ENCODE results near the gene GABBR2.

GABBR2 gene

GRCh38 chr9:98442541-98442940 is 266.2 kb downstream of the GABBR2 start:
- DNase-seq (no peak), ATAC-seq (no peak)
- Mint-ChIP-seq H3K4me3 (no peak overlapping the region), H3K4me1 (no peaks in the 10 kb centered on the region), H3K27me3 (peaks cover 3% of the 10 kb centered on the region), H3K27ac (no peak overlapping the region), H3K9me3 (no peaks in the 10 kb centered on the region), H3K36me3 (ENCODE audit: low read depth) (no peaks in the 10 kb centered on the region)

GRCh38 chr9:98442114-98442513 is 266.6 kb downstream of the GABBR2 start:
- Mint-ChIP-seq H3K27me3 (peaks cover 3% of the 10 kb centered on the region), H3K4me1 (no peaks in the 10 kb centered on the region), H3K27ac (no peak overlapping the region), H3K9me3 (no peaks in the 10 kb centered on the region), H3K36me3 (ENCODE audit: low read depth) (no peaks in the 10 kb centered on the region), H3K4me3 (no peak overlapping the region)
- DNase-seq (no peak), ATAC-seq (no peak)

- no peak overlapping the region for H3K4me3 Mint-ChIP-seq
- no peaks in the 10 kb centered on the region for H3K27me3 Mint-ChIP-seq
- no peaks in the 10 kb centered on the region for H3K9me3 Mint-ChIP-seq
- H3K27ac Mint-ChIP-seq: no peak overlapping the region
- H3K4me1 Mint-ChIP-seq: no peaks in the 10 kb centered on the region
- ATAC-seq: no peak
- DNase-seq: no peak
- no peaks in the 10 kb centered on the region for H3K36me3 Mint-ChIP-seq (ENCODE audit: low read depth)
These were observed 270.1 kb downstream of the GABBR2 start for GRCh38 chr9:98438666-98439065.

- DNase-seq: no peak
- H3K9me3 Mint-ChIP-seq: no peaks in the 10 kb centered on the region
- no peaks in the 10 kb centered on the region for H3K4me1 Mint-ChIP-seq
- ATAC-seq: no peak
- H3K27me3 Mint-ChIP-seq: no peaks in the 10 kb centered on the region
- no peak overlapping the region for H3K4me3 Mint-ChIP-seq
- H3K36me3 Mint-ChIP-seq (ENCODE audit: low read depth): no peaks in the 10 kb centered on the region
- no peak overlapping the region for H3K27ac Mint-ChIP-seq
These were observed 271.2 kb downstream of the GABBR2 start for GRCh38 chr9:98437458-98438034.

GRCh38 chr9:98432960-98433359 is 275.8 kb downstream of the GABBR2 start:
- H3K9me3 Mint-ChIP-seq: no peaks in the 10 kb centered on the region
- H3K27me3 Mint-ChIP-seq: no peaks in the 10 kb centered on the region
- H3K4me1 Mint-ChIP-seq: no peaks in the 10 kb centered on the region
- DNase-seq (no peak), ATAC-seq (no peak)
- H3K27ac Mint-ChIP-seq: no peak overlapping the region
- no peaks in the 10 kb centered on the region for H3K36me3 Mint-ChIP-seq (ENCODE audit: low read depth)
- H3K4me3 Mint-ChIP-seq: no peak overlapping the region

- H3K27ac Mint-ChIP-seq: no peak overlapping the region
- no peaks in the 10 kb centered on the region for H3K9me3 Mint-ChIP-seq
- ATAC-seq: no peak
- no peak overlapping the region for H3K4me3 Mint-ChIP-seq
- no peak for DNase-seq
- H3K36me3 Mint-ChIP-seq (ENCODE audit: low read depth): no peaks in the 10 kb centered on the region
- no peaks in the 10 kb centered on the region for H3K4me1 Mint-ChIP-seq
- H3K27me3 Mint-ChIP-seq: no peaks in the 10 kb centered on the region
These were observed 276.6 kb downstream of the GABBR2 start for GRCh38 chr9:98432134-98432533.

- Mint-ChIP-seq H3K36me3 (ENCODE audit: low read depth) (no peaks in the 10 kb centered on the region), H3K4me3 (no peak overlapping the region), H3K9me3 (no peaks in the 10 kb centered on the region), H3K27me3 (no peaks in the 10 kb centered on the region), H3K27ac (no peak overlapping the region), H3K4me1 (no peaks in the 10 kb centered on the region)
- ATAC-seq (no peak), DNase-seq (no peak)
These were observed 278.0 kb downstream of the GABBR2 start for GRCh38 chr9:98430535-98431292.

- H3K36me3 Mint-ChIP-seq (ENCODE audit: low read depth): no peaks in the 10 kb centered on the region
These were observed 279.1 kb downstream of the GABBR2 start for GRCh38 chr9:98429613-98430012.

GRCh38 chr9:98428454-98428853 is 280.3 kb downstream of the GABBR2 start:
- Mint-ChIP-seq H3K4me3 (no peak overlapping the region), H3K9me3 (no peaks in the 10 kb centered on the region), H3K27ac (no peak overlapping the region), H3K4me1 (no peaks in the 10 kb centered on the region), H3K27me3 (no peaks in the 10 kb centered on the region), H3K36me3 (ENCODE audit: low read depth) (no peaks in the 10 kb centered on the region)
- DNase-seq: no peak
- ATAC-seq: no peak

More at GRCh38 chr9:98429613-98430012, 279.1 kb downstream of the GABBR2 start:
- DNase-seq (no peak), ATAC-seq (no peak)
- Mint-ChIP-seq H3K9me3 (no peaks in the 10 kb centered on the region), H3K4me1 (no peaks in the 10 kb centered on the region), H3K27ac (no peak overlapping the region), H3K4me3 (no peak overlapping the region), H3K27me3 (no peaks in the 10 kb centered on the region)

- H3K27me3 Mint-ChIP-seq: no peaks in the 10 kb centered on the region
- no peak overlapping the region for H3K27ac Mint-ChIP-seq
- no peaks in the 10 kb centered on the region for H3K36me3 Mint-ChIP-seq (ENCODE audit: low read depth)
- H3K4me3 Mint-ChIP-seq: no peak overlapping the region
- H3K4me1 Mint-ChIP-seq: no peaks in the 10 kb centered on the region
- no peak for ATAC-seq
- no peak for DNase-seq
- no peaks in the 10 kb centered on the region for H3K9me3 Mint-ChIP-seq
These were observed 281.2 kb downstream of the GABBR2 start for GRCh38 chr9:98427491-98427890.

- Mint-ChIP-seq H3K4me1 (no peaks in the 10 kb centered on the region), H3K9me3 (no peaks in the 10 kb centered on the region), H3K27ac (no peak overlapping the region), H3K4me3 (no peak overlapping the region), H3K27me3 (no peaks in the 10 kb centered on the region), H3K36me3 (ENCODE audit: low read depth) (no peaks in the 10 kb centered on the region)
- no peak for DNase-seq
- ATAC-seq: no peak
These were observed 283.7 kb downstream of the GABBR2 start for GRCh38 chr9:98425079-98425478.

GRCh38 chr9:98419260-98419603 is 289.5 kb downstream of the GABBR2 start:
- Mint-ChIP-seq H3K27ac (no peak overlapping the region), H3K27me3 (peaks cover 14% of the 10 kb centered on the region), H3K4me1 (no peaks in the 10 kb centered on the region), H3K4me3 (no peak overlapping the region), H3K9me3 (no peaks in the 10 kb centered on the region), H3K36me3 (ENCODE audit: low read depth) (no peaks in the 10 kb centered on the region)
- DNase-seq (no peak), ATAC-seq (no peak)

- Mint-ChIP-seq H3K36me3 (ENCODE audit: low read depth) (no peaks in the 10 kb centered on the region), H3K27me3 (peaks cover 17% of the 10 kb centered on the region), H3K27ac (no peak overlapping the region), H3K4me3 (no peak overlapping the region), H3K4me1 (no peaks in the 10 kb centered on the region), H3K9me3 (no peaks in the 10 kb centered on the region)
- ATAC-seq: no peak
- no peak for DNase-seq
These were observed 290.0 kb downstream of the GABBR2 start for GRCh38 chr9:98418578-98419259.

GRCh38 chr9:98416294-98417248 is 292.2 kb downstream of the GABBR2 start:
- Mint-ChIP-seq H3K9me3 (no peaks in the 10 kb centered on the region), H3K4me3 (no peak overlapping the region), H3K27me3 (peaks cover 19% of the 10 kb centered on the region), H3K36me3 (ENCODE audit: low read depth) (no peaks in the 10 kb centered on the region), H3K27ac (no peak overlapping the region), H3K4me1 (no peaks in the 10 kb centered on the region)
- ATAC-seq (no peak), DNase-seq (no peak)

Measured in activated naive CD8-positive, alpha-beta T cell treated with anti-CD3 and anti-CD28 coated beads, Interleukin-2, amount 50 U/mL, for 24 hours (primary cell).